OCI-LY1 (cell line): Measurements from ENCODE around the gene JAKMIP3.

Experiments
- EZH2 ChIP-seq: fragments of 200-600 bp; sonication (generic), shearing (Covaris generic); IDR thresholded peaks from 2 replicates; pipeline ENCODE4 v1.8.0; 2017; ENCODE audit warnings: borderline replicate concordance, mixed run types, mild to moderate bottlenecking, antibody characterized with exemption, low read length, moderate library complexity, mixed read lengths
- TF ChIP-seq, protein P1 (sequence below): fragments of 200-600 bp; sonication (generic), shearing (Covaris generic); IDR thresholded peaks from 2 replicates; pipeline ENCODE4 v1.5.1; 2017; ENCODE audit warnings: mild to moderate bottlenecking, antibody characterized with exemption, low read length, moderate library complexity, mixed read lengths

DNA sequence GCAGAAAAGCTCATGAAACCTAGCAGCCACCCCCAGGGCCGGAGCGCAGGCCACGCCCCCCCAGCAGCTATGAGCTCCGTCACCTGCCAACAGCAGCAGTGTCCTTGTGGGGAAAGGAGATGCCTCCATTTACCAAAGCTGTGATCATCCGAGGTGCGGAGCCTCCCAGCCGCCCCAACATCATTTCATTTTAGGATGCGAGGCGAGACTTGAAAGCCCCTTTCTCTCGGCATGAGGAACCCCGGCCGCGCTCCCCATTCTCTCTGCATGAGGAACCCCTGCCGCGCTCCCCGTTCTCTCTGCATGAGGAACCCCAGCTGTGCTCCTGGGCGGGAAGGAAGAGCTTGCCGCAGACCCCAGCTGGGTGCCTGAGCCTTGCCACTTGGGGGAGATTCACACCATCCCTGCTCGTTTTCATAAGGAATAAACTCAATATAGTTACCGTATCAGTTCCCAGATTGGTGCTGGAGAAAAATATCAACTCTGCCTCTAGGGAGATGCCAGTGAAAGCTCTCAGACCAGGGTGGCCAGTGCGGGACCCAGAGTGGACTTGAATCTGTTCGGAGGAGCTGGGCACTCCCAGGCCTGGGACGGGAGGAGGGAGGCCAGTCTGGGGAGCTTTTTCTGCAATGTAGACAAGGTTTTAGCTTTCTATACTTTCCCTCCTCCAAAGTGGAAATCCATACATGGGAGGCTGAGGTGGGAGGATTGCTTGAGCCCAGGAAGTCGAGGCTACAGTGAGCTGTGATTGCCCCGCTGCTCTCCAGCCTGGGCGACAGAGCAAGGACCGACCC, 35.0 kb downstream of the JAKMIP3 start:
- TF ChIP-seq, protein P1, sequence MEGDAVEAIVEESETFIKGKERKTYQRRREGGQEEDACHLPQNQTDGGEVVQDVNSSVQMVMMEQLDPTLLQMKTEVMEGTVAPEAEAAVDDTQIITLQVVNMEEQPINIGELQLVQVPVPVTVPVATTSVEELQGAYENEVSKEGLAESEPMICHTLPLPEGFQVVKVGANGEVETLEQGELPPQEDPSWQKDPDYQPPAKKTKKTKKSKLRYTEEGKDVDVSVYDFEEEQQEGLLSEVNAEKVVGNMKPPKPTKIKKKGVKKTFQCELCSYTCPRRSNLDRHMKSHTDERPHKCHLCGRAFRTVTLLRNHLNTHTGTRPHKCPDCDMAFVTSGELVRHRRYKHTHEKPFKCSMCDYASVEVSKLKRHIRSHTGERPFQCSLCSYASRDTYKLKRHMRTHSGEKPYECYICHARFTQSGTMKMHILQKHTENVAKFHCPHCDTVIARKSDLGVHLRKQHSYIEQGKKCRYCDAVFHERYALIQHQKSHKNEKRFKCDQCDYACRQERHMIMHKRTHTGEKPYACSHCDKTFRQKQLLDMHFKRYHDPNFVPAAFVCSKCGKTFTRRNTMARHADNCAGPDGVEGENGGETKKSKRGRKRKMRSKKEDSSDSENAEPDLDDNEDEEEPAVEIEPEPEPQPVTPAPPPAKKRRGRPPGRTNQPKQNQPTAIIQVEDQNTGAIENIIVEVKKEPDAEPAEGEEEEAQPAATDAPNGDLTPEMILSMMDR, result no peak
- TF ChIP-seq EZH2, result no peak
